ENCODE measurements around the gene AFG3L2.

AFG3L2 gene

DNA sequence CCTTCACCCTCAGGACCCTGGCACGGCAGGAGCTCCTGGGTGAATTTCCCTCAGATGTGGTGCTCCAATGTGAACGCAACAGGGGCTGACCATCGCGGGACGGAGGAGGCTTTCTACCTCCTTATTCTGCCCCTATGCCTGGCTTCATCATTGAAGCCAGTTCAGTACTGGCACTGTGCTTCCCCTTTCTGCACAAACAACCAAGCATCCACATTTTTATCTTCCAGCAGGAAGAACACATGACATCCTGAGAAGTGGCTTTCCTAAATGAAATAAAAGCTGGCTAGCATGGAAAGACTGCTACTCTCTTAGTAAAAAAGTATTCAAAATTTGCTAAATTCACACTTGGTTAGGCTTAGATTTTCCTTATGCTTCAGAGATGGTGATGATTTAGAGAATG is 24.8 kb downstream of the AFG3L2 start:
- no peak for DNase-seq

- DNase-seq = no peak
These were observed 29.1 kb downstream of the AFG3L2 start for GRCh38 chr18:12347895-12348294.

GRCh38 chr18:12346240-12346565 is 30.8 kb downstream of the AFG3L2 start:
- no peak for DNase-seq

DNA sequence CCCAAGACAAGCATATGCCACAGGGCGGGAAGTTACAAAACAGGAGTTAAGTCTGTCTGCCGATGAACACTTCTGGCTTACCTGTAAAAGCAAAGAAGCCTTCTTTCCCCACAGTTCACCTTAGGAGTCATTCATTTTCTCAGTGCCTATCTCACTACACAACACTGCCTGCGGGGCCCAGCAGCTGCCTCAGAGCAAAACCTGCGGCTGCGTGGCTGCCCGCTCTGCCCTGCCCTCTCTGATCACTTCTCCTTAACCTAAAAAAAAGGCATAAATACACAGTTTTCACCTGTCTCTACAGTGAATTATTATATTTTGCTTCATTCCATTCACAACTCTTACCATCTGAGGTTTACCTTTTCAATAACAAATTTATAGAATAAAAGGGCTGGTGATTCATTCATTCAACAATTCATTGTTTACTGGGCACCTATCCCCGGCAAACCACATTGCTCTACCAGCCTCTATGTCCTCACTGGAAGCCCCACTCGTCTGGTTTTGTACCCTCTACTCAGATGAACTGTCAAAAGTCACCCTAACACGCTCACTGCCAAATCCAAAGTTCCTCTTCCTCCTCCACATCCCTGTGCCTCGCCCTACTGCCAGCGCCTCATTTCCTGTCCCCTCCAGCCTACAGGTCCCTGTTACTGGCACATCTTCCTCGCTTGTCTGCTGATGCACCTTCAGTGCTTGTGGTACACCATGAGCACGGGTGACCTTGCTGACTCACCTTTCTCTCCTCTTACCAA is 31.4 kb downstream of the AFG3L2 start:
- no peak for DNase-seq

- no peak for DNase-seq
These were observed 34.4 kb downstream of the AFG3L2 start for GRCh38 chr18:12342661-12343060.

DNA sequence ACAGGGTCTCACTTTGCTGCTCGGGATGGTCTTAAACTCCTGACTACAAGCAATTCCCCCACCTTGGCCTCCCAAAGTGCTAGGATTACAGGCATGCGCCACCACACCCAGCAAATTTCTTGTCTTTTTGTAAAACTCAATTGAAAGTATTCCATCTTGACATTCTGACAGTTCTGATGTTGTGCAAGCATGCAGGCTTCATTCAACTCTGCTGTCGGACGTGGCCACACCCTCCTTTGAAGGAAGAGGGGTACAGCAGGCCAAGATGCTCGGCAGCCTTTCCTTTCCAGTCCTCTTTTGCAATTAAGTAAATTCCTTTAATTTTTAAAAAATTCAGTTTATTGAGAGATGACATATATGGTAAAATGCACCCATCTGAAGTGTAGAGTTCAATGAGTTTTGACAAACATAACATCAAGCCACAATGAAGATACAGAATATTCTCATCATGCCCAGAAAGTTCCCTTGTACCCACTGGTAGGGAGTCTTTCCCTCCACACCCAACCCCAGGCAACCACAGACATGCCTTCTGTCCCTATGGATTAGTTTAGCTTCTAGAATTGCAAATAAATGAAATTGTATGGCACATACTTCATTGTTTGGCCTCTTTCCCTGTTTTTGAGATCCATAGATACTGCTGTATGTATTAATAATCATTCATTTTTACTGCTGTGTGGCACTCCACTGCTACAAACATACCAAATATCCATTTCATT is 35.9 kb downstream of the AFG3L2 start:
- no peak for DNase-seq

DNA sequence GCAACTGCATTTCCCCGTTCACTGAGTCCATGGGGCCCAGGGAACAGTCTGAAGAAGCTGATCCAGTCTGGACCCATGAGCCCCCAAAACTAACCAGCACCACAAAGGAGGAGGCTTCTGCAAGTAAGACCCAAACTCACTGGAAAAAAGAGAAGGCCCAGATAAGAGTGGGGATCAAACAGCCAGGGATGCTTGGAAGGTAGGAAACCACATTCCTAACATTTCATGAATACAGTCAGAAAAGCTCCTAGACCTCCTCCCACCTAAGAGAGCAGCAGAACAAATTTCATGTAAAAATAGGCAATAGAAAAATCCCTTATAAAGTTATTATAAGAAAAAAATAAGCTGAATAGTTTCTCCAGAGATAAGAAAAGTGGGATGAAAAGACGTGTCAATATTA is 38.6 kb downstream of the AFG3L2 start:
- DNase-seq = no peak

DNA sequence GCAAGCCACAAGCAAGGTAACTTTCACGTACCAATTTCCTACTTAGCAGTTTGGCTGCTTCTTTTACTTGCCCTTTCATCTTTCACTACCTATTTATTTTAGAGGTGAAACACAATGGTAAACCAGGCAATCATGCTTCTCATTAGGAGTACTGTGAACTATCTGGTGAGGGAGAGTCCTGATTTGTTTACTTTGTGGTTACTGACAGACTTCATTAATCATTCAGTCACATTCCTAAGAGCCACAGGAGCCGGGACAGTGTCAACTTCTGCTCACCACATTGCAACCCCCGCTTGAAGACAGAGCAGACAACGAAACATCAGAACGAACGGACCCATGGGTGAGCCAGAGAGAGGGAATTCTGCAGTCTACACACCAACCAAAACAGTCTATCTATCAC is 40.1 kb downstream of the AFG3L2 start:
- no peak for DNase-seq

DNA sequence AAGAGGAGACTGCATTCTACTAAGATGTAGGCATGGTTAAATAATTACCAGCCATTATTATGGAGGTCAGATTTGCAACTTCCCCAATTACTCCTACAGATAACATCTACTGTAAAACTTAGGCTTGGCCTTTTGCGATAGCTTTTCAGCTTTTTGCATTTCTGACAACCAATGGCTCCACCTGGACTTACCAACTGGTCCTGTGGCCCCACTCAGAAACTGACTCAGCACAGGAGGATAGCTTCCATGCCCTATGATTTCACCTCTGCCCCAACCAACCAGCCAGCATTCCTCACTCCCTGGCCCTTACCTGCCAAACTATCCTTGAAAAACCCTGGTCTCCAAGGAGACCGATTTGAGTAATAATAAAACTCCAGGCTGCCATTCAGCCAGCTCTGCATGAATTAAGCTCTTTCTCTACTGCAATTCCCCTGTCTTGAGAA is 40.8 kb downstream of the AFG3L2 start:
- DNase-seq = no peak

GRCh38 chr18:12335503-12335902 is 41.5 kb downstream of the AFG3L2 start:
- no peak for DNase-seq

GRCh38 chr18:12334863-12335262 is 42.2 kb downstream of the AFG3L2 start:
- DNase-seq = no peak

- no peak for DNase-seq
These were observed 42.6 kb downstream of the AFG3L2 start for GRCh38 chr18:12334366-12334808.

- no peak for DNase-seq
These were observed 43.3 kb downstream of the AFG3L2 start for GRCh38 chr18:12333506-12334290.

GRCh38 chr18:12330766-12331165 is 46.3 kb downstream of the AFG3L2 start:
- no peak for DNase-seq

DNA sequence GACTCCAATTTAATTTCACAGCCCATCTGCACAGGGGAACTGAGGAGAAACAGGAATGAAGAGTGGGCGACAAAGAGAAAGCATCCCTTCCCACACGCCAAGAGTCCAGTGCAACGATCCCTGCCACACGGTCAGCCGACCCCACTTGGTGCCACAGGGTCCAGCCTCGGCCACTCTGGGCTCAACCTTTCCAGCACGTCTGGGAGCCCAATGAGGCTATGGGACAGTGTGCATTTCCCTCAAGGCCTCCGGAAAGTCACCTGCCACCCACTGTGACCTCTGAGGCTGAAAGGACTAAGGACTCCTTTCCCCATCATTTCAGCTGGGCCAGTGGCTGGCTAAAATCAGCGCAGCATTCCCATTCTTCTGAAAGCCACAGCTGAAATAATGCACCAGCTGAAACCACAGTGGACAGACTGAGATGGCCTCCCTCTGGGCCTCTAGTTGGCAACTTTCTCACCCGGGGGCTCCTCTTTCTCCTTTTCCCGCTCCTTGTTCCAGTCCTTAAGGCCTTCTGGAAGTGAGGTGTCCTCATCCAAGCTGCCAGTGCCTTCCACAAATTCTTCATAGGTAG is 47.8 kb downstream of the AFG3L2 start:
- DNase-seq = no peak

DNA sequence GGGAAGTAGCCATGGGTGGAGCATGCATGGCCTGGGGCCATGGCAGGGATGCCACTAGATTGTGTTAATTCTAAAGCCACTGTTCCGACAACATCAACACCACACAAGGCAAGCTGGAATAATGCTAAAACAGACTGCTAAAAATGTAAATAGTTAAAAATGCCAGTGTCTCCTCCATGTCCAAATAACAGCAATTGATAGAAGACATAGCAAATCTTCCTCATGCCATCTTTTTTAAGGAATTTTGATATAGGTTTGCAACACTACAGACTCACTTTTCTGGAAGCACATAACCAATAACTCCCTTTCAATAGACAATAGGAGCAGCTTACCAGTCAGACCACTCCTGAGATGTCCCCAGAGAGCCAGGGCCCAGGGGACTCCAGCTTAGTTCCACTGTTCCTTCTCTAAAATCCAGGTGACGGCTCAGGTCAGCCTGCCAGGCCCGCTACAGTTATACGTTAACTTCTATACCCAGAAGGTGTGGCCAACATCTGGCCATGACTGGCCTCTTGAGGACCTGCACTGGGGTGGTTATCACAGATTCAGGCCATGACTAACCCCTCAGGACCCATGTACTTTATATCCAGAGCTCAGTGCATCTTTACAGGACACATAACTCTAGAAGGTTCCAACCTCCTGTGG is 48.7 kb downstream of the AFG3L2 start:
- DNase-seq = no peak

- no peak for DNase-seq
These were observed 49.4 kb downstream of the AFG3L2 start for GRCh38 chr18:12327510-12328178.

GRCh38 chr18:12326711-12327460 is 50.1 kb downstream of the AFG3L2 start:
- no peak for DNase-seq

GRCh38 chr18:12325726-12326245 is 51.2 kb downstream of the AFG3L2 start:
- DNase-seq = no peak

- DNase-seq = no peak
These were observed 51.9 kb downstream of the AFG3L2 start for GRCh38 chr18:12324991-12325725.

- no peak for DNase-seq
These were observed 55.7 kb downstream of the AFG3L2 start for GRCh38 chr18:12321333-12321732.

Measured in NCI-H2171 (cell line).